Gastroesophageal sphincter (tissue), 3 donors: Measurements from ENCODE around the gene LETM1.

Experiments
- POLR2AphosphoS5 ChIP-seq: sonication (generic); formaldehyde crosslinking; IDR thresholded peaks from one replicate; pipeline ENCODE4 v1.6.1; 2017; ENCODE audit warnings: antibody characterized with exemption
- TF ChIP-seq, protein P1 (sequence below), 4 experiments: fragments of 200-600 bp in 2 of 4; fragments of 450-650 bp in 2 of 4; sonication (generic) in 1 of 4; IDR thresholded peaks; one replicate each; pipeline ENCODE4 v1.5.1; 2017 to 2019; ENCODE audit warnings: antibody characterized with exemption in 4 of 4, mild to moderate bottlenecking in 2 of 4, moderate library complexity in 2 of 4

DNA sequence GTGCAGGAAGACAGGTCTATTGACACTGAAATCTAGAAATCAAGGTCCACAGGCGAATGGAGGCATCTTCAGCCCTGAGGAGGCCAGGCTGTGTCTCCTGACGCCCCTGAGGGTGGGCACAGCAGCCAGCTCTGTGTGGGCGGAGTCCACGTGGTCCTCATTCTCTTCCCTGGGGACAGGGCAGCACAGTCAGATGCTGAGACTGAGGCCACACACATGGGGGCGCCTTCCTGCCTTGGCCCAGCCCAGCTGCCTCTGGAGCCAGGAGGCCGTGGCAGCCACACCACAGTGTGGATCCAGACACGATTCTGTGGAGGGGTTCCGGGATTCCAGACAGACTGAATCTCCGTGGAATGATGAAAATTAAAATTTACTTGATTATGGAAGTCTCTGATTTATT is 42.0 kb downstream of the LETM1 start:
- TF ChIP-seq, protein P1, sequence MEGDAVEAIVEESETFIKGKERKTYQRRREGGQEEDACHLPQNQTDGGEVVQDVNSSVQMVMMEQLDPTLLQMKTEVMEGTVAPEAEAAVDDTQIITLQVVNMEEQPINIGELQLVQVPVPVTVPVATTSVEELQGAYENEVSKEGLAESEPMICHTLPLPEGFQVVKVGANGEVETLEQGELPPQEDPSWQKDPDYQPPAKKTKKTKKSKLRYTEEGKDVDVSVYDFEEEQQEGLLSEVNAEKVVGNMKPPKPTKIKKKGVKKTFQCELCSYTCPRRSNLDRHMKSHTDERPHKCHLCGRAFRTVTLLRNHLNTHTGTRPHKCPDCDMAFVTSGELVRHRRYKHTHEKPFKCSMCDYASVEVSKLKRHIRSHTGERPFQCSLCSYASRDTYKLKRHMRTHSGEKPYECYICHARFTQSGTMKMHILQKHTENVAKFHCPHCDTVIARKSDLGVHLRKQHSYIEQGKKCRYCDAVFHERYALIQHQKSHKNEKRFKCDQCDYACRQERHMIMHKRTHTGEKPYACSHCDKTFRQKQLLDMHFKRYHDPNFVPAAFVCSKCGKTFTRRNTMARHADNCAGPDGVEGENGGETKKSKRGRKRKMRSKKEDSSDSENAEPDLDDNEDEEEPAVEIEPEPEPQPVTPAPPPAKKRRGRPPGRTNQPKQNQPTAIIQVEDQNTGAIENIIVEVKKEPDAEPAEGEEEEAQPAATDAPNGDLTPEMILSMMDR (IDR thresholded peaks at IDR 0.05) = no peak
- TF ChIP-seq POLR2AphosphoS5 = no peak
